ENCODE measurements around the gene AGMO. TPM values are rescaled to one million over a fixed set of nuclear protein-coding genes. Genes with fewer than 3 reads are reported as not detected.

Gene AGMO
- total and polyA plus RNA-seq, 2 experiments from 2014 or later = 0.42 to 0.55 TPM

GRCh38 chr7:15424468-15424867, 137.3 kb downstream of the AGMO start:
- no peaks in the 10 kb centered on the region for H3K27me3 Mint-ChIP-seq (ENCODE audit: insufficient read depth, low read depth, poor library complexity)
- H3K9me3 Mint-ChIP-seq = no peaks in the 10 kb centered on the region
- H4K20me1 ChIP-seq (replicated peaks; ENCODE audit: insufficient read depth) = no peaks in the 10 kb centered on the region
- no peak overlapping the region for H3K4me3 ChIP-seq
- H3K4me2 ChIP-seq = no peak overlapping the region
- H3K36me3 ChIP-seq (ENCODE audit: insufficient read depth) = no peaks in the 10 kb centered on the region
- no peak overlapping the region for H3K27ac ChIP-seq (ENCODE audit: low read depth)
- no peak for ATAC-seq
- no peaks in the 10 kb centered on the region for H3K36me3 Mint-ChIP-seq (ENCODE audit: low read depth)
- H3F3A ChIP-seq (replicated peaks; ENCODE audit: low read depth) = no peaks in the 10 kb centered on the region
- no peak overlapping the region for H2AFZ ChIP-seq
- H3K4me1 ChIP-seq (ENCODE audit: insufficient read depth) = no peaks in the 10 kb centered on the region
- H3K27ac Mint-ChIP-seq = no peak overlapping the region
- no peaks in the 10 kb centered on the region for H3K9me2 ChIP-seq (ENCODE audit: insufficient read depth)
- H3K4me1 Mint-ChIP-seq = no peaks in the 10 kb centered on the region
- H3K4me3 Mint-ChIP-seq = no peak overlapping the region
- TF ChIP-seq EZH2 (IDR thresholded peaks at IDR 0.05; ENCODE audit: low read depth, unreplicated experiment) = no peak
- TF ChIP-seq CTCF (conservative IDR thresholded peaks at IDR 0.05; ENCODE audit: low read depth in 2 of 2) = no peak
- no peak for TF ChIP-seq ZNF114 (CRISPR knock-in tag; IDR thresholded peaks at IDR 0.05)
- no peak for TF ChIP-seq ZNF331 (CRISPR knock-in tag; IDR thresholded peaks at IDR 0.05; ENCODE audit: low read depth)
- no peak for TF ChIP-seq REST (IDR thresholded peaks at IDR 0.05; ENCODE audit: unreplicated experiment)
- no peak for TF ChIP-seq POLR2AphosphoS5 (IDR thresholded peaks at IDR 0.05; ENCODE audit: low read depth)
- TF ChIP-seq JUNB (IDR thresholded peaks at IDR 0.05; ENCODE audit: unreplicated experiment) = no peak
- no peak for TF ChIP-seq CREB1 (CRISPR knock-in tag; IDR thresholded peaks at IDR 0.05; ENCODE audit: low read depth)
- TF ChIP-seq STAT1 (IDR thresholded peaks at IDR 0.05; ENCODE audit: unreplicated experiment) = no peak
- TF ChIP-seq, protein P1, sequence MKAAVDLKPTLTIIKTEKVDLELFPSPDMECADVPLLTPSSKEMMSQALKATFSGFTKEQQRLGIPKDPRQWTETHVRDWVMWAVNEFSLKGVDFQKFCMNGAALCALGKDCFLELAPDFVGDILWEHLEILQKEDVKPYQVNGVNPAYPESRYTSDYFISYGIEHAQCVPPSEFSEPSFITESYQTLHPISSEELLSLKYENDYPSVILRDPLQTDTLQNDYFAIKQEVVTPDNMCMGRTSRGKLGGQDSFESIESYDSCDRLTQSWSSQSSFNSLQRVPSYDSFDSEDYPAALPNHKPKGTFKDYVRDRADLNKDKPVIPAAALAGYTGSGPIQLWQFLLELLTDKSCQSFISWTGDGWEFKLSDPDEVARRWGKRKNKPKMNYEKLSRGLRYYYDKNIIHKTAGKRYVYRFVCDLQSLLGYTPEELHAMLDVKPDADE (IDR thresholded peaks at IDR 0.05) = no peak
- TF ChIP-seq ZNF462 (CRISPR knock-in tag; IDR thresholded peaks at IDR 0.05) = no peak
- TF ChIP-seq NANOG (IDR thresholded peaks at IDR 0.05; ENCODE audit: borderline replicate concordance) = no peak
- no peak for TF ChIP-seq EZH2phosphoT487 (IDR thresholded peaks at IDR 0.05; ENCODE audit: unreplicated experiment)
- no peaks in the 10 kb centered on the region for H3K79me2 ChIP-seq (replicated peaks; ENCODE audit: insufficient read depth)
- H3K27me3 ChIP-seq (ENCODE audit: insufficient read depth) = no peaks in the 10 kb centered on the region
- no peak for DNase-seq (ENCODE audit: low spot score)
